ENCODE data around the gene COPS4.
"Not testable (repeated sequence)": the region's sequence is repeated elsewhere in the genome, so short reads cannot be mapped to it uniquely, and the experiment has no call there.

The COPS4 gene

DNA sequence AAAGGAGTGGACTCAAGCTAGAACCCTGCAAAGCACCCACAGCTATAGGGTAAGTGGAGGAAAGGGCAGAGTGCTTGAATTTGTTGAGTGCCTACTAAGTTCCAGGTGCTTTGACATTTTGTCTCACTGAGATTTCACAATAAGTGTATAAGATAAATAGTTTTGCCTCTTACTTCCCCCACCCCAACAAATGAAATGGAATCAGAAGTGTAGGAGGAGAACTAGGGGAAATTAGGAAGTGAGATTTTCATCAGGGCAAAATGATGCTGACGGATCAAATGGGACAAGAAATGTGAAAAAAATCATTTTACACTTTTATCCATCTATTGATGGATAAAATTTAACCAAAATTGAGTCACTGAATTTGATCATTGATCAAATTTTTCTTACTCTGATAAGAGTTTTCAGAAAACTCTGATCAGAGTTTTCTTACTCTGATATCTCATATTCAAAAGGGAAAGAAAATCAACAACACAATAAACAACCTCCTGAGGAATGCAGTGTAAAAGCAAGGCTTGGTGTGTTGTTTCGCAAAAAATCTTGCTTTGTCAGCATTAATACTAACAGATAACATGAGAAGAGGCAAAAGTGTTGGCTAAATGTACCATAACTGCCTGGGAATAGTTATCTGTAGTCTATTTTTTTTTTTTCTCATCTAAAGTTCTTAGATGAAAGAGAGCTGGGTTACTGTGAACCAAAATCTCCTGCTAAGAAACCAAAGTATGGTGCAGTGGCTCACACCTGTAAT is 54.6 kb downstream of the COPS4 start:
- no peak for DNase-seq

- no peak for DNase-seq
Measured at GRCh38 chr4:83093060-83093640, 58.2 kb downstream of the COPS4 start.

DNA sequence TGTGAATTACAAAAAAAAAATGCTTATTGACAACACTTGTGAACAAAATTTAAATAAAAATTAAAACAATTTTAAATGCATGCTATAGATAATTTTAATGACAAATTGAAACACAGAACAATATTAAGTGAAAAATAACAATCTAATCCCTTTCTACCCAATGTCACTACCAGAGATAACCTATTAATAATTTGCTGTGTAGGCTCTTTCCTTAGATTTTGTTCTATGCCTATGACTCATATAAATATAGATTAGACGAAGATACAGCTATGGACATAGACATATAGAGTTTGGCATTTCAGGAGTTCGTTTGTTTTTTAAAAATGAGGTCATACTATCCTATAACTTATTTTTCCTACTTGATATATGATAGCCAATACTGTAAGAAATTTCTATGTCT is 61.4 kb downstream of the COPS4 start:
- DNase-seq, result no peak

- no peak for DNase-seq
Measured at GRCh38 chr4:83104991-83105390, 70.0 kb downstream of the COPS4 start.

GRCh38 chr4:83107631-83108030 is 72.6 kb downstream of the COPS4 start:
- no peak for DNase-seq

DNA sequence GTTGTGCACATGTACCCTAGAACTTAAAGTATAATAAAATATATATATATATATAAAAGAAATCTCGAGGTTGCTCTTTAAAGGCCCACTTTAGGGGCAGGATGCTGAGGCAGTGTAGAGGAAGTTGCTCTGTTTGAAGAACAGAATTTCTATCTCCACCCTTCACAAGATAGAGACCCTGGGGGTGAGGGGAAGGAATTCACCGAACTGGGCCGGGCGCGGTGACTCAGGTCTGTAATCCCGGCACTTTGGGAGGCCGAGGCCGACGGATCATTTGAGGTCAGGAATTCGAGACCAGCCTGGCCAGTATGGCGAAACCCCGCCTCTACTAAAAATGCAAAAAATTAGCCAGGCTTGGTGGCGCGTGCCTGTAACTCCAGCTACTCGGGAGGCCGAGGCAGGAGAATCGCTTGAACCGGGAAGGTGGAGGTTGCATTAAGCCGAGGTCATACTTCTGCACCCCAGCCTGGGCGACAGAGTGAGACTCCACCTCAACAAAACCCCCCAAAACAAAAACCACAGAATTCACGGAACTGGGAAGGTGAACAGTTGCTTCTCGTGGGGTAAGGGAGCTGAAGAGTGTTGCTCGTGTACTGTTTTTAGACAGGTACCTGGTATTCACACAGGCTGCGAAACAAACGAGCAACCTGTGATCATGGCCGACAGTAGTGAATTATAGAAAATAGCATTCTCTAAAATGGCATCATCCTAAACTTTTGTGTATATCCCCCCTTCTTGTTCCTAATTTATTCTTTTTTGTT is 73.3 kb downstream of the COPS4 start:
- DNase-seq, result no peak

DNA sequence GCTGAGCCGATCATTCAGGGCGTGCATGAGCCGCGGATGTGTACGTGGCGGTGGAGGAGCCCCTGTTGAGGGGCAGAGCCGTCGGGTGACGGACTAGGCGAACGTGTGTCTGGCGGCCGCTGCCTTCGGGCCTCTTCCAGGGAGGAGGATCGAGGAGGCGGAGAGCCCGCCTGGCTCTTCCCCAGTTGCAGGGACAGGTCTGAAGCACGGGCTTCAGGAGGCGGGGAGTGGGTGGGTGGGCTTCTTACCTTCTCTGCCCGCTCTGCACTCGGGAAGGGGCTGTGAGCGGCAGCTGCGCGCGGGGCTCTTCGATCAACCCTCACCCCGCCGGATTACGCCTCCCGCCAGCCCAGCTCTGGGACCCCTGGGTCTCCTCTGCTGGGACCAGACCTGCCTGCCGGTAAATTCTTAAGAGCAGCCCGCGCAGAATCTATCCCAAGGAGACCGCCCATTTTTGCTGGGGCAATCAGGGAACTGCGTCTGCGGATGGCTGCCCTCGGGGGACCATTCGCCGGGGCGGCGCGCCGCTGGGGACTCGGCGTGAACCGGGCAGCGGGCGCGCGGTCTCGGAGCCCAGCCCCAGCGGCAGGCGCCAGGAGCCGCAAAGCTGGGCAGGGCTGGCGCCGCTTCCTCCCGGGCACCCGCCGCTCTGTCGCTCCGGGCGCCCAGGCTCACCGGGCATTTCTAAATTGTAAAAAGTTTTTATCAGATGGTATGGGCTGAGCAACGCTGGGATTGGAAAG is 74.7 kb downstream of the COPS4 start:
- peak; percentile 59 for DNase-seq

GRCh38 chr4:83110223-83110945 is 75.4 kb downstream of the COPS4 start:
- DNase-seq, result peak; percentile 86

- no peak for DNase-seq
Measured at GRCh38 chr4:83110970-83111750, 76.2 kb downstream of the COPS4 start.

DNA sequence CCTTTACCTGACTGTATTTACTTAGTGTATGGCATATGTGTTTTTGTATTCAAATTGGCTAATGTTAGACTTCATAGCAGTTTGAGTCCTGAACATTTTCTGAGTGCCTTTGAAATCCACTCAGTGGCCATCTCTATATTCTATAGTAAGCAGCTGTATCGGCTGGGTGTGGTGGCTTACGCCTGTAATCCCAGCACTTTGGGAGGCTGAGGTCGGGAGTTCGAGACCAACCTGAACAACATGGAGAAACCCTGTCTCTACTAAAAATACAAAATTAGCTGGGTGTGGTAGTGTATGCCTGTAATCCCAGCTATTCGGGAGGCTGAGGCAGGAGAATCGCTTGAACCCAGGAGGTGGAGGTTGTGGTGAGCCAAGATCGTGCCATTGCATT is 76.8 kb downstream of the COPS4 start:
- DNase-seq, result not testable (repeated sequence)

- DNase-seq, result peak; percentile 11
Measured at GRCh38 chr4:83112231-83112630, 77.2 kb downstream of the COPS4 start.

DNA sequence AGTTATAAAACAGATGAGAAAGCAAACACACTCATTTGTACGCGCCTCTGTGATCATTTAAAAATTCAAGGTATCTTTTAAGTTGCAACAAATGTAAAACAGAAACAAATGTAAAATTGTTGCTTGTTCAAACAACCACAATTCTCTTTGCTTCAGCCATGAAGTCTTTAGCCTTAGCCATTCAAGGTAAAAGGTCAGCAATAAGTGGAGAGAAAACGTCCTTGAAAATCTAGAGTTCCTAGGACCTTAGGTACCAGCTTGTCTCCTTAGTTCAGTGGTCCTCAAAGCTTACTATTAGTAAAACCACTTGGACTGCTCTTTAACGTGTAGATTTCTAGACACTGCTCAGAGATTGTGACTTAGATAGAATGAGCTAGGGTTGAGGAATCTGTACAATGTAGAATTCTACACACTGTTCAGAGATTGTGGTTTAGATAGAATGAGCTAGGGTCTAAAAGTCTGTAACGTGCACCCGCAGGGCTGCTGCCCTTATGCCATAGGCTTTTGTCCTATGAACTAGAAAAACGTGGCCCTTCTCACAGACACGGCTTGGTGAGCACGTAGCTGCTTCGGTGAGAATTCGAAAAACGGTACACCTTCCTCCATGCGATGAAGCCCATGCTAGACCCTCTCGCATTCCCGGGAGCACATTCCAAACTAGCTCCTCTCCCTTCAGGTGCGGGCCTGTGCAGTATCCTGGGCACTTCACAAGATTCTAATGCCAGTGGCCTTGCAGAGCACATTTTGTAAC is 77.9 kb downstream of the COPS4 start:
- peak; percentile 93 for DNase-seq

- DNase-seq, result peak; percentile 57
Measured at GRCh38 chr4:83113429-83113786, 78.4 kb downstream of the COPS4 start.

DNA sequence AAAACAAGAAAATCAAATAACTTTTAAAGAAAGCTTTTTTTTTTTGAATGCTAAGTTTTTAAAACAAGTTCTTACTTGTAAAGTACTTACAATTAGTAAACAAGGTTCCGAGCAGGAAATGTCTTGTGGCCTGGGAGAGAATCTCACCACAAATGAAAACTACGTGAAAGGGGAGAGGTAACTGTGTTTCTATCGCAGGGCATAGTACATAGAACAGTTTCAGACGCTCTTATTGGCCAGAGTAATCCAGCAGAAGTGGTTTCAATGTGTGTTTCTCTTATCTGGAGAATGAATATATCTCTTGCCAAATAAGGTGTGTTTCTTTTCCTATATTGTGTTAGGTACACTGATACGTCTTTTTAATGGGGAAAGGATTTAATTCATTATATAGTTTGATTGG is 79.6 kb downstream of the COPS4 start, which contains the start of gene PLAC8:
TSS of gene PLAC8 (minus strand) at position 154 of the 400 bp plus-strand sequence. CDS start 6,808 bp downstream, outside the sequence.
- peak; percentile 52 for DNase-seq

- DNase-seq, result peak; percentile 69
Measured at GRCh38 chr4:83115000-83115399, 80.0 kb downstream of the COPS4 start.

GRCh38 chr4:83115656-83116285 is 80.8 kb downstream of the COPS4 start:
- no peak for DNase-seq

- no peak for DNase-seq
Measured at GRCh38 chr4:83118869-83119268, 83.9 kb downstream of the COPS4 start.

GRCh38 chr4:83121246-83121645 is 86.3 kb downstream of the COPS4 start:
- no peak for DNase-seq

DNA sequence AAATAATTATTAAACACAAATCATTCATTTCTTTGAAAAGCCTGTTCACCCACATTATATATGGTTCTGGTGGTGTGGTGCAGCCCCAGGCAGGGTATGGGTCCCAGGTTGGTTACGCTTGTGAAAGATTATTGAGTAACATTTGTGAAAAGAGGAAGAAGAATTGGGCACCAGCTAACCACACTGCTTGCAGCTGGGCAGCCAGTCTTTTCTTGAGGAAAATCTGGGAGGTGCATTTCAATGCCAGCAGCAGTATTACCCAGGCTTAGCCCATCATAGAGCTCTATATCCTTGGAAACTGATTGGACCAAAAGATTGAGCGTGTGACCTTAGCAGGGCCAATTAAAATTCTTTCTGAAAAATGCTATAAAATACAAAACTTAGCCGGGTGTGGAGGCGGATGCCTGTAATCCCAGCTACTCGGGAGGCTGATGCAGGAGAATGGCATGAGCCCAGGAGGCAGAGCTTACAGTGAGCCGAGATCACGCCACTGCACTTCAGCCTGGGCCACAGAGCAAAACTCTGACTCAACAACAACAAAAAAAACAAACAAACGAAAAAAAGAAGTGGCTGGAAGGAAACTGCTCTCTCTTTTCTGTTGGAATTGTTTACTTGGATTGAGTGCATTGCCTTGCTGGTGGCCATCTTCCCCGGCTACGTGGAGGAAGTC is 89.3 kb downstream of the COPS4 start:
- peak; percentile 23 for DNase-seq

Data from EL (cell line).